ENCODE data around the gene AFAP1L1. TPM values are rescaled to one million over a fixed set of nuclear protein-coding genes. Genes with fewer than 3 reads are reported as not detected.
A peak's percentile ranks its signal among the peaks of the same experiment; 100 is the strongest.

The AFAP1L1 gene
- total RNA-seq, result 24.7 TPM

- no peak for TF ChIP-seq CTCF (IDR thresholded peaks at IDR 0.05)
- no peaks in the 10 kb centered on the region for H3K9me3 ChIP-seq
- peaks cover 0 to 3% of the 10 kb centered on the region in 2 donors for H3K4me1 ChIP-seq
- no peaks in the 10 kb centered on the region for H3K27me3 ChIP-seq
- H3K4me3 ChIP-seq, result peak within 1 kb of the TSS; percentile 56 to 86
- no peaks in the 10 kb centered on the region for H3K36me3 ChIP-seq
- H3K27ac ChIP-seq, result peak within 1 kb of the TSS in 1 of 2 donors; percentile 53
- intact Hi-C loops (cut with DNase I), result loop anchor here (5.0 kb wide), 1 partner anchor 70 kb away; no protein-coding TSS in a partner anchor
- DNase-seq (ENCODE audit: low spot score in 2 of 2), result peak in 1 of 2 donors; percentile 75
Observed at GRCh38 chr5:149271716-149272563, at the start of gene AFAP1L1. AFAP1L1 (plus strand) TSS chr5:149271859; CDS start chr5:149271969, 110 bp downstream.

GRCh38 chr5:149223081-149223848 lies 48.4 kb upstream of the AFAP1L1 start:
- Histone ChIP-seq H3K27ac (no peak overlapping the region), H3K9me3 (no peaks in the 10 kb centered on the region), H3K4me3 (no peak overlapping the region), H3K36me3 (no peaks in the 10 kb centered on the region), H3K4me1 (peaks cover 3 to 5% of the 10 kb centered on the region in 2 donors), H3K27me3 (no peaks in the 10 kb centered on the region)
- TF ChIP-seq CTCF (IDR thresholded peaks at IDR 0.05), result no peak
- DNase-seq (ENCODE audit: low spot score in 2 of 2), result no peak
- intact Hi-C loops (cut with DNase I), result no loop called here

- Histone ChIP-seq H3K4me1 (peaks cover 8 to 11% of the 10 kb centered on the region in 2 donors), H3K4me3 (no peak overlapping the region), H3K27me3 (no peaks in the 10 kb centered on the region), H3K27ac (no peak overlapping the region), H3K36me3 (no peaks in the 10 kb centered on the region), H3K9me3 (no peaks in the 10 kb centered on the region)
- DNase-seq (ENCODE audit: low spot score in 2 of 2), result no peak
- intact Hi-C loops (cut with DNase I), result no loop called here
- no peak for TF ChIP-seq CTCF (IDR thresholded peaks at IDR 0.05)
Observed at GRCh38 chr5:149224282-149224681, 47.4 kb upstream of the AFAP1L1 start.

GRCh38 chr5:149227168-149227826 lies 44.4 kb upstream of the AFAP1L1 start:
- TF ChIP-seq CTCF (IDR thresholded peaks at IDR 0.05), result peak in 1 of 3 experiments; percentile 3
- Histone ChIP-seq H3K27ac (peak overlapping the region in 1 of 2 donors; percentile 61), H3K9me3 (no peaks in the 10 kb centered on the region), H3K4me1 (peaks cover 8 to 14% of the 10 kb centered on the region in 2 donors), H3K4me3 (no peak overlapping the region), H3K36me3 (no peaks in the 10 kb centered on the region), H3K27me3 (no peaks in the 10 kb centered on the region)
- DNase-seq (ENCODE audit: low spot score in 2 of 2), result no peak
- intact Hi-C loops (cut with DNase I), result loop anchor here (2.0 to 5.0 kb wide), 2 partner anchors 50 to 495 kb away; no protein-coding TSS in a partner anchor

- H3K36me3 ChIP-seq, result peaks cover 6 to 7% of the 10 kb centered on the region in 2 donors
- TF ChIP-seq CTCF (IDR thresholded peaks at IDR 0.05), result peak; percentile 55 to 82 (median 72)
- H3K9me3 ChIP-seq, result no peaks in the 10 kb centered on the region
- intact Hi-C loops (cut with DNase I), result loop anchor here (1.0 to 5.0 kb wide), 2 partner anchors 87 to 496 kb away; partner anchors contain the start of gene ABLIM3
- H3K4me3 ChIP-seq, result no peak overlapping the region
- H3K27me3 ChIP-seq, result no peaks in the 10 kb centered on the region
- peak in 1 of 2 donors; percentile 74 for DNase-seq (ENCODE audit: low spot score in 2 of 2)
- peaks cover 8 to 14% of the 10 kb centered on the region in 2 donors for H3K4me1 ChIP-seq
- H3K27ac ChIP-seq, result peak overlapping the region in 1 of 2 donors; percentile 17
Observed at GRCh38 chr5:149228618-149229297, 42.9 kb upstream of the AFAP1L1 start.
